HG02642 (cell line): ENCODE results near the gene PBX1.

Source experiments
- ATAC-seq: cut with Tn5 transposase; IDR thresholded peaks from one replicate; pipeline ENCODE4 v1.9.1; 2021; ENCODE audit warnings: mild to moderate bottlenecking; ENCODE audit not compliant: unreplicated experiment, poor library complexity

The PBX1 gene

GRCh38 chr1:164687777-164688176 lies 128.8 kb downstream of the PBX1 start:
- no peak for ATAC-seq

GRCh38 chr1:164688791-164689190 lies 129.8 kb downstream of the PBX1 start:
- ATAC-seq, result no peak

GRCh38 chr1:164689672-164690511 lies 130.9 kb downstream of the PBX1 start:
- ATAC-seq, result no peak

GRCh38 chr1:164692420-164692819 lies 133.4 kb downstream of the PBX1 start:
- no peak for ATAC-seq

- ATAC-seq, result no peak
These were observed 134.8 kb downstream of the PBX1 start for GRCh38 chr1:164693564-164694359.

- no peak for ATAC-seq
These were observed 135.5 kb downstream of the PBX1 start for GRCh38 chr1:164694505-164694904.

GRCh38 chr1:164695956-164696665 lies 137.1 kb downstream of the PBX1 start:
- ATAC-seq, result no peak

GRCh38 chr1:164699815-164700491 lies 141.0 kb downstream of the PBX1 start:
- no peak for ATAC-seq

GRCh38 chr1:164700683-164701082 lies 141.7 kb downstream of the PBX1 start:
- ATAC-seq, result no peak

- no peak for ATAC-seq
These were observed 142.3 kb downstream of the PBX1 start for GRCh38 chr1:164701189-164701761.

GRCh38 chr1:164702216-164702615 lies 143.2 kb downstream of the PBX1 start:
- no peak for ATAC-seq

GRCh38 chr1:164702664-164703063 lies 143.7 kb downstream of the PBX1 start:
- no peak for ATAC-seq

GRCh38 chr1:164703463-164703862 lies 144.5 kb downstream of the PBX1 start:
- ATAC-seq, result no peak

GRCh38 chr1:164703960-164704411 lies 145.0 kb downstream of the PBX1 start:
- ATAC-seq, result no peak

- no peak for ATAC-seq
These were observed 146.0 kb downstream of the PBX1 start for GRCh38 chr1:164704954-164705353.

- ATAC-seq, result no peak
These were observed 147.6 kb downstream of the PBX1 start for GRCh38 chr1:164706606-164706987.

- no peak for ATAC-seq
These were observed 148.9 kb downstream of the PBX1 start for GRCh38 chr1:164707868-164708331.

- no peak for ATAC-seq
These were observed 149.6 kb downstream of the PBX1 start for GRCh38 chr1:164708596-164708995.

GRCh38 chr1:164709126-164709525 lies 150.1 kb downstream of the PBX1 start:
- ATAC-seq, result no peak
